Coronary artery (tissue), 2 donors: Measurements from ENCODE around the gene UNC80.

Experiments
- DNase-seq: peaks from one replicate; pipeline ENCODE4 v3.0.0-alpha.2; 2017; ENCODE audit warnings: low spot score
- H3K27ac ChIP-seq, 2 donors: fragments of 200-600 bp; sonication (generic); one replicate each; pipeline ENCODE4 v1.5.1; 2016 to 2019
- H3K4me3 ChIP-seq: fragments of 200-600 bp; sonication (generic); 2 replicates; pipeline ENCODE4 v1.5.1; 2016; ENCODE audit warnings: mild to moderate bottlenecking, moderate library complexity
- TF ChIP-seq, protein P1 (sequence below): fragments of 200-600 bp; sonication (generic); IDR thresholded peaks from one replicate; pipeline ENCODE4 v1.5.1; 2019; ENCODE audit warnings: antibody characterized with exemption

The UNC80 gene

DNA sequence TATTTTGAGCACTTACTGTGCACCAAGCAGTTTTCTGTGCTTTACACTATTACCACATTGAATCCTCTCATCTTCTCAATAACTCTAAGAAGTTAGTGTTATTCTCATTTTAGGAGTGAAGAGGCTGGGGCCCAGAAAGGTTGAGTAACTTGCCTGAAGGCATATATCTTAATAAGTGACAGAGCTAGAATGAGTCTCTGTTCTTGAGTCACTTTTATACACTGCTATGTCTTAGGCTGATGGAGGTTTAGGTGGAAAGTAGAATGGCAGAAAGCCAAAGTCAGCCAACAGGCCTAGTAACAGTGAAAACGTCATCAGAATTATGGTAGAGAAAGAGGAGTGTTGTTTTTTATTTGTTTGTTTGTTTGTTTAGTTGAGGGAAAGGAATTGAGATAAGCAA, 202.9 kb downstream of the UNC80 start:
- Histone ChIP-seq H3K4me3 (no peak overlapping the region), H3K27ac (no peak overlapping the region)
- TF ChIP-seq, protein P1, sequence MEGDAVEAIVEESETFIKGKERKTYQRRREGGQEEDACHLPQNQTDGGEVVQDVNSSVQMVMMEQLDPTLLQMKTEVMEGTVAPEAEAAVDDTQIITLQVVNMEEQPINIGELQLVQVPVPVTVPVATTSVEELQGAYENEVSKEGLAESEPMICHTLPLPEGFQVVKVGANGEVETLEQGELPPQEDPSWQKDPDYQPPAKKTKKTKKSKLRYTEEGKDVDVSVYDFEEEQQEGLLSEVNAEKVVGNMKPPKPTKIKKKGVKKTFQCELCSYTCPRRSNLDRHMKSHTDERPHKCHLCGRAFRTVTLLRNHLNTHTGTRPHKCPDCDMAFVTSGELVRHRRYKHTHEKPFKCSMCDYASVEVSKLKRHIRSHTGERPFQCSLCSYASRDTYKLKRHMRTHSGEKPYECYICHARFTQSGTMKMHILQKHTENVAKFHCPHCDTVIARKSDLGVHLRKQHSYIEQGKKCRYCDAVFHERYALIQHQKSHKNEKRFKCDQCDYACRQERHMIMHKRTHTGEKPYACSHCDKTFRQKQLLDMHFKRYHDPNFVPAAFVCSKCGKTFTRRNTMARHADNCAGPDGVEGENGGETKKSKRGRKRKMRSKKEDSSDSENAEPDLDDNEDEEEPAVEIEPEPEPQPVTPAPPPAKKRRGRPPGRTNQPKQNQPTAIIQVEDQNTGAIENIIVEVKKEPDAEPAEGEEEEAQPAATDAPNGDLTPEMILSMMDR, result no peak

DNA sequence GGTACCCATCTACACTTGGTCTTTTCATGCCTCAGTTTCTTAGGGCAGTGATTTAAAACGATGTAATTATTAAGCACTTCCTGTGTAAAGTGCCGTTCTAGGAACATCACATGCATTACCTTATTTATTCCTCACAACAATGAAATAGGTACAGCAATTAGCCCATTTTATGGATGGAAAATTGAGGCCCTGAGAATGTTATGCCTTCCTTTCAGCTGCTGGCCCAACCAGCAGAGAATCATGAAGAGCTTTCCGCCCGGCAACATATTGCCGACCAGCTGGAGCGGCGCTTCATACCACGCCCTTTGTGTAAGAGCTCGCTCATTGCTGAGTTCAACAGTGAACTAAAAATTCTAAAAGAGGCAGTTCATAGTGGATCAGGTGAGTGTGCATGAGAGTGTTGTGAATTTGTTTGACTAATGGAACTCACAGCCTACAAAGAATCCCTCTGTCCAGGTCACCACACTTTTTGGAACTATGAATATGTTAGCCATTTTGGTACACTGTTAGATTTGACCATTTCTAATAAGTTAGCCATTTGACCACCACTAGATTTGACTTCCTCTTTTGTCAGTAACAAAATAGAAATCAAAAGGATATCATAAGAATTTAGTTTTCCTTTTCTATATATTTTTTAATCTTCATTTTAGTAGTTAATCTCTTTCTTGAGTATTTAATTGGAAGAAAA, 205.2 kb downstream of the UNC80 start:
- no peak for DNase-seq
- Histone ChIP-seq H3K4me3 (no peak overlapping the region), H3K27ac (no peak overlapping the region)
- TF ChIP-seq, protein P1, result no peak

More for the DNA sequence above, 202.9 kb downstream of the UNC80 start:
- DNase-seq, result no peak

DNA sequence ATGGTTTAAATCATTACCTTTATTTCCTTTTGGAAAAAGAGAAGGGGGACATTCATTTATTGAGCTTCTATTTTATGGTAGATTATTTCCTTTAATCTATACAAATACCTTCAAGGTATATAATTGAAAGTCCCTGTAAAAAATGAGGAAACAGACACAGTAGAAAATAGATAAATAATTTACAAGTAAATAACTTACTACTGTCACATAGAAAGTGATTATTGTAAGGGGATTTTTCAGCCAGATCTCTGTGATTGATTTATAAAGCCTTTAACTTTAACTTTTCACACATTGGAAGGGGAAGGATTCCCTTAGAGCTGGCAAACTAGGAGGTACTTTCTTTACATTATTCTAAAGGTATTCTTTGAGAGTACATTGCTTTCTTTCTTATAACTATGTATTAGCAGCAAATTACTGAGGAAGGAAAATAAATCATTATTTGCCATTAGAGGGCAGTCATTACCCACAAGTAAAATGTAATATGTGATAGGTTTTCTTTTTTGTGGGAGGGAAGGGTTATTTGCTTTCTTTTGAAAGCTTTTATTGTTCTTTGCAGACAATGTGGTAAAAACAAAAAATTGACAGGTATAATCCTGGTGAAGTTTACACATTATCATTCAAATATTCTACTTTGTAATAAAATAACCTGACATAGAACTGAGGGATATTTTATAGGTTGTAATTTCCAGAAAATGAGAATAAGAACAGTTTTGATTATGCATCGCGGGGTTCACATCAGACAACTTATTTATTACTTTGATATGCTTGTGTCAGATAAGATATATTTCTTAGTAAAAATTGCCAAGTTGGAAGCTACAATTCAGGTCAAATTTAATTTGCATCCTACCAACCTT, 206.0 kb downstream of the UNC80 start:
- H3K27ac ChIP-seq, result no peak overlapping the region
- H3K4me3 ChIP-seq, result no peak overlapping the region
- TF ChIP-seq, protein P1, result no peak
- no peak for DNase-seq

DNA sequence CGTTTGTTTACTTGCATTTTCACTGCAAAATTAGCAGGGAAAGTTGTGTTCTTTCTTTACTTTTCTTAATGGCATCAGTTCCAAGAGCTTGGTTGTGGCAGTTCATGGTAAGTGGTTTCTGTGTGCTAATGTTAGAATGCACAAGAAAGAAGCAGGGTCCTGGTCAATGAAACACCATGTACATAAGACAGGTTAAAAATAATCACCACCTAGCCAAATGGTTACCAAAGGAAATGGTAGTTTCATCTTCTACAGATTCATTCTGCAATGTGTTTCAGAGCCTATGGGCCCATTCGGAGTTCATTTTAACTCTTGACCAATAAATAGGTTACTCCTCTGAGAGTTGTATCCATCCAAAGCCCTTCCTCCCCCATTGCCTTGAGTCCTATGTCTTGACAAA, 212.7 kb downstream of the UNC80 start:
- Histone ChIP-seq H3K4me3 (no peak overlapping the region), H3K27ac (no peak overlapping the region)
- TF ChIP-seq, protein P1, result no peak
- DNase-seq, result no peak

DNA sequence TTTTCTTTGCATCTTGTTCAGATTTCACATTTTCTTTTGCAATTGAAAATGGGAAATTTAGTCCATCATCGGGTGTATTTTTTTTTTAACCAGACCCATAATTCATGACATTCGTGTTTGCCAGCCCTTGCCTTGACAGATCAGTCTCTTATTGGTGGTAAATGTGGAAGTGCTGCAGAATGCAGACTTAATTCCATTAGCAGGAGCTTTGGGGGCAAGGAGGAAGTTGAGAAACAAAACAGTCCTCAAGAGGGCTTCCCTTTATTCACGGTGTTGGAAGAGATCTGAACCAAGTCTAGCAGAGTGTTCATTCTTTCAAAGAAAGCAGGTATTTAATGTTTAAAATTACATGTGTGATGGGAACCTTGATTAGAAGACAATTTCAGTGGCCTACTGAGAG, 214.2 kb downstream of the UNC80 start:
- Histone ChIP-seq H3K4me3 (no peak overlapping the region), H3K27ac (no peak overlapping the region)
- DNase-seq, result no peak
- TF ChIP-seq, protein P1, result no peak

DNA sequence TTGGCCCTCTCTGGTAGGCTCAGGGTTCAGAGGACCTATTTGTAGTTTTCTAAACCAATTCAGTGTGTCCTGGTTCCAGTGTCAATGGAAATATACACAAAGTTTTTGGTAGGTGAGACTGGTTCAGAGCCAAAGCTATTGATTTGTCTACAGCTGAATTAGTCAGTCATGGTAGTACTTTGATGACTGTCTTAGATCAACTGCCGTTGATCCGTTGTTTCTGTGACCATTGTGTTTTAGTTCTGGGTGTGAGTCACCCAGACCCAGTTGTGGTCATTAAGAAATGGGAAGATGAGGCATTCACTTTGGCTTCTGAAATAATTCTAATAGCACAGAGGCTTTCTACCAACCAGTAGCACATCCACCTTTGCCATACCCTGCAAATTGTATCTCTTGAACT, 214.8 kb downstream of the UNC80 start:
- H3K27ac ChIP-seq, result no peak overlapping the region
- no peak for DNase-seq
- no peak overlapping the region for H3K4me3 ChIP-seq
- TF ChIP-seq, protein P1, result no peak
